GM15510 (cell line): ENCODE measurements around the gene ZKSCAN1.
A peak's percentile ranks its signal among the peaks of the same experiment; 100 is the strongest.

ENCODE experiments used
- POLR2A ChIP-seq: IDR thresholded peaks from 3 replicates; pipeline ENCODE4 v1.6.1; 2011; ENCODE audit warnings: borderline replicate concordance; ENCODE audit not compliant: insufficient read length; ENCODE audit errors: extremely low read depth

Gene ZKSCAN1

DNA sequence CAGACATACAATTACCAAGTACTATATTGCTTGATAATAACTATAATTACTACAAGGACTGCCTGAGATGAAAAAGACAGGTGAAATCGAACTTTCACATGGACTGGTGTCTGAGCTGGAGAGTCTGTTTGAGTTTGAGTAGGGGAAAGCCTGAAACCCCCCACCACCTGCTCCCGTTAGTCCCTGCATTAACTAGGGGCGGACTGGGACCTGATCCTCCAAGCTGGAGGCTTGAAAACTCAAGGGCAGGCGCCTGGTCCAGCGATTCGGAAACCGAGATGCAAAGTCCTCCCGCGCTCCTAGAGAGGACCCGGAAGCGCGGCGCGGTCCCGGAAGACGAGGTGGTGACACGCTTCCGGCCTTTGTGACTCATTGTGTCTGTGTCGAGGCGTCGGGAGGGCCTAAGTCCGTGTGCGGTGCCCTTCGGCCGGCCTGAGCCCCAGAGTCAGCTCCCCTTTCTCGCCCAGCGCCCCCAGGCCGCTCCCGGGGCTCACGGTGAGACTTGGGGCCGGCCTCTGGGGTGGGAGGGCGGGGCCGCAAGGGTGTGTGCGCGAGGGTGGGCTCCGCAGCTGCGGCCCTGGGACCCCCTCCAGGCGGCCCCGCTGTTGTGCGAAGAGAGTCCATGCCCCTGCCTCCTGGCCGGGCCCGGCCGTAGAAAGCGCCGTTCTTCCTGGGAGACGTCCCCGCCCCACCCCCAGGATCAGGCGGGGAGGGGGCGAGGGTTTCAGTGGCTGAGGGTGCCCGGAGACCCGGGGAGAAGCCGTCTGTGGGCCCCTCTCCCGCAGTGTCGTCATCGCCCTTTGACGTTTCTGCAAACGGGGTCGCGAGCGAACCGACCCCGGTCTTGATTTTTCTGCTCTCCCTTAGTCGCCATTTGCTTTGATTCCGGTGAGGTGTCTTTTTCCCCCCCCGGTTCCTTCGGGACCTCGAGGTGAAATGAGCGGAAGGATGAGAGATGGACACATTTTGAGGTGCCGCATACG, at the start of gene ZKSCAN1:
Gene ZKSCAN1 (plus strand): TSS at position 365 of the 983 bp plus-strand sequence. CDS start 7,911 bp downstream, outside the sequence.
- TF ChIP-seq POLR2A: peak; percentile 98

DNA sequence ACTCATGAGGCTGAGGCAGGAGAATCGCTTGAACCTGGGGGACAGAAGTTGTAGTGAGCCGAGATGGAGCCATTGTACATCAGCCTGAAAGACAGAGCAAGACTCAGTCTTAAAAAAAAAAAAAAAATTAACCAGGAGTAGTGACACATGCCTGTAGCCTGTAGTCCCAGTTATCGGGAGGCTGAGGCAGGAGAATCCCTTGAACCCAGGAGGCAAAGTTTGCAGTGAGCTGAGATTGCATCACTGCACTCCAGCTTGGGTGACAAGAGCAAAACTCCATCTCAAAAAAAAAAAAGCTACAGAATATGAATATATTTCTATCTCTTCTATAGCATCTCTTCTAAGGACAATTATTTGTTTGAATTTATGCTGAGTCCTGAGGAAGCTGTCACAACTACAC, 46.1 kb upstream of the ZKSCAN1 start:
- TF ChIP-seq POLR2A: no peak

DNA sequence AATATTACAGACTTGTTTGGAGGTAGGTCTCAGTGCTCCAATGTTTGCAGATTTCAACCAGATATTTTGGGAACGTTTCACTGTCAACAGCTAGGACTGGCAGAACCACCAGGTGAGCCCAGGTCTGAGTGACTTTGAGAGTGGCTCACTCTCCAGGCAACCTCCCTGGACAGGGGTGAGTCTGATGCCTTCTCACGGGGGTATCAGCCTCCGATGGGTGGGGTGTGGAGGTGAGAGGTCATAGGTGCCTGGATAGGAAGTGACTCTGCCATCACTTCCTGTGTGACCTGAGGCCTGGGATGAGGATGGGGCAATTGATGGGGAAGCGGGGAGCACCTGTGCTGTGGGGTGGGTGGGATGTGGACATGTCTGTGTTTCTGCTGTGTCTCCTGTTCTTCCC, 44.2 kb upstream of the ZKSCAN1 start:
- TF ChIP-seq POLR2A: no peak

DNA sequence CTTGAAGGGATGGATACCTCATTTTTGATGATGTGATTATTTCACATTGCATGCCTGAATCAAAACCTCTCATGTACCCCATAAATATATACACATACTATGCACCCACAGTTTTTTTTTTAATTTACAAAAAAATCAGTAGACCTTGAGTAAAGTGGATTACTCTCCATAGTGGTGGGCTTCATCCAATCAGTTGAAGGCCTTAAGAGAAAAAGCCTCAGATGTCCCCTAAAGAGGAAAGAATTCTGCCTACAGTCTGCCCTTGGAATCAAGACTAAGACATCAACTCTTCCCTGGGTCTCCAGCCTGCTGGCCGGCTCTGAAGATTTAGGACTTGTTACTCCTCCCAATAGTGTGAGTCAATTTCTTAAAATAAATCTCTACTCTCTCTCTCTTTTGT, 40.7 kb upstream of the ZKSCAN1 start:
- no peak for TF ChIP-seq POLR2A

DNA sequence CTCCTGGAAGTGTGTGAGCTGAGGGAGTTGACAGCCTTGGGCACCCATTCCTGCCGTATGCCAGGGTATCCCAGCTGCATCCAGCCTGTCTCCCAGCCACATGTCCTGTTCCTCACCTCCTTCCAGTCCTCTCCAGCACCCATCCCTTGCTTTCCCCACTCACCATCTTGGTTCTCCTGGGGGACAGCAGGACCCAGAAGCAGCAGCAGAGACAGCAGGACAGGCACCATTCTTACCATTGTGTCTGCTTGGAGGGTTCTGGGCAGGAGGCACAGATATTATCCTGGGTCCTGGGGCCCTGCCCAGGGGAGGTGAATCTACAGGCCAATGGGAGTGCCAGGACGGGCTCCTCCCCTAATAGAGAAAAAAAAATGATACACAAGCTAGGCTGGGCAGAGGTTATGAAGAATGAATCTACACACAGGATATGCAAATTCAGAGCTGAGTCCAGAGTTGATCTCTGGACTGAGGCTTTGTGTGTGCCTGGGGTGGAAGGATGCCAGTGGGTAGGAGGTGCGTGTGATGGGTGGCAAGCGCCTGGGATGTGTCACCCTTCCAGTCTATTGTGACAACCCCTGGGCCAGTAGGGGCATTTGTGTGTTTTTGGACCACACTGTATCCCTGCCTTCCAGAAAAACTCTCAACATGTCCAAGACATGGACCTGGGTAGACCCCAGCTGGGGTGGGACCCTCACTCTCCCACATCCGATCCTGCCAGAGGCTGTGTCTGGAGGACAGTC, 39.4 kb upstream of the ZKSCAN1 start, which contains the start of gene AZGP1:
Gene AZGP1 (minus strand): TSS at position 250 of the 740 bp plus-strand sequence. CDS start 11 bp downstream, at position 239.
- no peak for TF ChIP-seq POLR2A

DNA sequence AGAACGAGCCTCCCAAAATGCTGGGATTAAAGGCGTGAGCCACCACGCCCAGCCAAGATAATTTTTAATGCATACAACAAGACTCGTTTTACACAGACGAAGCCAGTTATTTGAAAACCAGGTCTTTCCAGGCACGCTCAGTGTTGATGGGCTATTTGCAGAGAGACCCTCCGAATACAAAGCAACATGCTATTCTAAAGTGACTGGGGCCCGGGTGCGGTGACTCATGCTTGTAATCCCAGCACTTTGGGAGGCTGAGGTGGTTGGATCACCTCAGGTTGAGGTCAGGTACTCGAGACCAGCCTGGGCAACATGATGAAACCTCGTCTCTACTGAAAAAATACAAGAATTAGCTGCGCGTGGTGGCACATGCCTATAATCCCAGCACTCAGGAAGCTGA, 38.8 kb upstream of the ZKSCAN1 start:
- no peak for TF ChIP-seq POLR2A

DNA sequence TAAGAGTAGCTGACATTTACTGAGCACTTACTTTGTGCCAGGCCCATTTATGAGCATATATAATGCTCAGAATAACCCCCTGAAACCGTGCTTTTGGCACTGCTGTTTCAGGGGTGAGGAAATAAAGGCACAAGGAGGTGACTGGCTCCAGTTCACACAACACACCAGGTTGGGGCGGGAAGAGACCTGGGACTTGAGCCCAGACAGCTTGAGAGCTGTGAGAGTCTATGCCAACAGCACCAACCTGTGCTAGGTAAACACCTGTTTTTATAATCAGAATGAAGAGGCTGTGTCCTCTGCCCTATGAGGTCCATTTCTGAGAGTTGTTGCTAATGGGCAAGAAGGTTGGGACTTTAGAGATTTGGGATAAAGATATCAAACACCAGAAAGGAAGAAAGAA, 30.8 kb upstream of the ZKSCAN1 start:
- no peak for TF ChIP-seq POLR2A

DNA sequence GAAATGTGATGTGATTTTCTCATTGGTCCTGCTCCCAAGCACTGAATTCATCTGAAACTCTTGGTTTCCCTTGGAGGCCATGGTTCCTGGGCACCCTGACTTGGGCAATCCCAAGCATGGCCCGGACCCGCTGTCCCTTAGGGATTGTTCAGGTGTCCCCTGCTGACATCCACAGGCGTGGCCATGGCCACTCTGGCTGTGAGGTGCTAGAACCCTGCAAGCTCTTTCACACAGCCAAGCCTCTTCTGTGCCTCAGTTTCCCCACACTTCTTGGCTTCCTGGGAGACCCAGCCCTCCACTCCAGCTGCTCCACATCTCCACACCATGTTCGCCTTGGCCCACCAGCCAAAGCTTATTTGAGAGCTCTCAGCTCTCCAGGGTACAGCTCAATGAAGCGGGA, 27.6 kb upstream of the ZKSCAN1 start:
- TF ChIP-seq POLR2A: no peak

DNA sequence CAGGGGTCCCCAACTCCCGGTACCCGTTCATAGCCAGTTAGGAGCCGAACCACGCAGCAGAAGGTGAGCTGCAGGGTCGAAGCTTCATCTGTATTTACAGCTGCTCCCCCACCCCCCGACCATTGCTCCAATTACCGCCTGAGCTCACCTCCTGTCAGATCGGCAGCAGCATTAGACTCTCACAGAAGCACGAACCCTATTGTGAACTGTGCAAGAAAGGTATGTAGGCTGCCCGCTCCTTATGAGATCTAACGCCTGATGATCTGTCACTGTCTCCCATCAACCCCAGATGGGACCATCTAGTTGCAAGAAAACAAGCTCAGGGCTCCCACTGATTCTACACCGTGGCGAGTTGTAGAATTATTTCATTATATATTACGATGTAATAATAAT, 24.9 kb upstream of the ZKSCAN1 start:
- TF ChIP-seq POLR2A: no peak

DNA sequence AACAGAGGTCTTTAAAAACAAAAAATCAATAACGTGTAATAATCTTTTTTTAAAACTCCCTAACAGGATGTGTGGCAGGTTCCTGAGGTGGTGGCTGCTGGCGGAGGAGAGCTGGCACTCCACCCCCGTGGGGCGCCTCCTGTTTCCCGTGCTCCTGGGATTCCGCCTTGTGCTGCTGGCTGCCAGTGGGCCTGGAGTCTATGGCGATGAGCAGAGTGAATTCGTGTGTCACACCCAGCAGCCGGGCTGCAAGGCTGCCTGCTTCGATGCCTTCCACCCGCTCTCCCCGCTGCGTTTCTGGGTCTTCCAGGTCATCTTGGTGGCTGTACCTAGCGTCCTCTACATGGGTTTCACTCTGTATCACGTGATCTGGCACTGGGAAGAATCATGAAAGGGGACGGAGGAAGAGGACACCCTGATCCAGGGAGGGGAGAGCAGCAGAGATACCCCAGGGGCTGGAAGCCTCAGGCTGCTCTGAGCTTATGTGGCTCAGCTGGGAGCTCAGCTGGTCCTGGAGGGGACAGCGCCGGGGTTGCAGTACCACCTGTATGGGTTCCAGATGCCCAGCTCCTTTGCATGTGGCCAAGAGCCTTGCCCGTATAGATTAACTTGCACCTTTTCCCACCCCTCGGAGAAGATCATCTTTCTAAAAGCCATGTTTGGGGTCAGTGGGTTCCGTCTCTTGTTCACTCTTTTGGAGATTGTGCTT, 22.9 kb upstream of the ZKSCAN1 start:
- TF ChIP-seq POLR2A: no peak

DNA sequence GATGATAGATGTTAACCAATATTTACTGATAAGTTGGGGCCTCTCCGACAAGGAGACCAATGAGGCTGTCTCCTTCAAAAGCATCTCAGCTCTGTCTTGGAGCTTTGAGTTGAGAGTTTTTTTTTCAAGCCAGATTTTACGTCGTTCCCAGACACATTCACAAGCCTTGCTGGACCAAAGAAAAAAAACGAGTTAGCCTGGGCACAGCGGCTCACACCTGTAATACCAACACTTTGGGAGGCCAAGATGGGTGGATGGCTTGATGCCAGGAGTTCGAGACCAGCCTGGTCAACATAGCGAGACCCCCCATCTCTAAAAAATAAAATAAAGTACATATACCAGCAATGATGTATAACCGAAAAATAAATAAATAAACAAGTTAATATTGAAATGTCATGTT, 20.6 kb upstream of the ZKSCAN1 start:
- no peak for TF ChIP-seq POLR2A

DNA sequence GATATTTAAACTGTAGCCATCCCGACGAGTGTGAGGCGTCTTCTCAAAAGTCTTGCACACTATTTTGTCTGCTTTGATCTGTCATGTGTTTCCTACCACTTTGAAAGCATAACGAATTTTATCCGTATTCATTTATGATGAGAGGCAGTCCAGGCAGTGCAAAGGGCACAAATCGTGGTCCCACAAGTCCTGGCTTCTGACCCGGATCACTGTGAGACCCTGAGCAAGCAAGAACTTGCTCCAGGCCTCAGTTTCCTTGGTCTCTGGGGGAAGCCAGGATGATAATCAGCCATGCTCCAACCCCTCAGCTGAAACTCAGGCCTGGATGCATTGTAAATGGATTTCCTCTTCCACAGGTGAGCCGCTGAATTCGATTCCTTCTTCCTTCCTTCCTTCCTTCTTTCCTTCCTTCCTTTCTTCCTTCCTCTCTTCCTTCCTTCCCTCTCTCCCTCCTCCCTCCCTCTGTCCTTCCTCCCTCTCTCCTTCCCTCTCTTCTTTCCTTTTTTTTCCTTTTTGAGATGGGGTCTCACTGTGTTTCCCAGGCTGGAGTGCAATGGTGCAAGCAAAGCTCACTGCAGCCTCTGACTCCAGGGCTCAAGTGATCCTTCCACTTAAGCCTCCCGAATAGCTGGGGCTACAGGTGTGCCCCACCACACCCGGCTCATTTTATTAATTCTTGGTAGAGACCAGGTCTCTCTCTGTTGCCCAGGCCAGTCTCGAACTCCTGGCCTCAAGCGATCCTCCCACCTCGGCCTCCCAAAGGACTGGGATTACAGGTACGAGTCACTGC, 18.4 kb upstream of the ZKSCAN1 start:
- no peak for TF ChIP-seq POLR2A

DNA sequence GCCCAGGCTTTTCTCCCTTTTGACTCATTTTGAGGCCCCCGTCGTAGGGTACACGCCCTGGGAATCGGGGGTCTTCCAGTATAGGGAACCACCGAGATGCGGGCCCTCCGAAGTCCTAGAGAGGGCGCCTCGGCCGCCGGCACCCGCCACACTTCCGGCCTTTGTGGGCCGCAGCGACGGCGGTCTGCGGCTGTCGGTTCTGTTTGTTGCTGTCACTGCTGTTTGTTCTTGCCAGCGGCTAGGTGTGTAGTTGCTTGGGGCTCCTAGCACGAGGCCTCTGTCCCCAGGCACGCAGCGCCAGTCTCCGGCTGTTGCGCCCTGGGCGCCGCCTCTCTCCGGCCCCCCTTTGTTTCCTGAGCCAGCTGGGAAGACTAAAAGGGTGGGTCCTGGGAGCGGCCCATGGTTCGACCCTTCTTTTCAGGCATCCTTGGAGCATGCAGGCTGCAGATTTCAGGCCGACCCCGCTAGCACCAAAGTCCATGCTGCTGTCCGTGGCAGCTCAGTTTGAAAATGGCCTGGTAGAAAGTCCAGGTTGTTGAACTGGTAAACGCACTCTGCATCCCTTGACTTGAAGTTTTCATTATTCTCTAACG, 17.8 kb upstream of the ZKSCAN1 start:
- peak; percentile 79 for TF ChIP-seq POLR2A

DNA sequence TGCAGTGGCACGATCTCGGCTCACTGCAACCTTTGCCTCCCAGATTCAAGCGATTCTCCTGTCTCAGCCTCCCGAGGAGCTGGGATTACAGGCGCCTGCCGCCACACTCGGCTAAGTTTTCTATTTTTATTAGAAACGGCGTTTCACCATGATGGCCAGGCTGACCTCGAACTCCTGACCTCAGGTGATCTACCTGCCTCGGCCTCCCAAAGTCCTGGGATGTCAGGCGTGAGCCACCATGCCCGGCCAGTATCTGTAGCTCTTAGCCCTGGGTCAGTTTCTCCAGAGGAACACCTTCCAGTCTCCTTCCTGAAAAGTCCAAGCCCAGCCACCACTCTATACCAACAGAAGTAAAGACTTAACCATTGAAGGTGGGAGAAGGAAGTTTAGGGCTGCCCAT, 15.2 kb upstream of the ZKSCAN1 start:
- TF ChIP-seq POLR2A: no peak
